ENCODE results near the gene PAX6. TPM values are rescaled to one million over a fixed set of nuclear protein-coding genes. Genes with fewer than 3 reads are reported as not detected.

Gene PAX6
- total RNA-seq, 1 experiment from 2014 or later = 29.0 TPM

GRCh38 chr11:31805037-31805628, 6.0 kb downstream of the PAX6 start:
- Histone ChIP-seq H3K27me3 (ENCODE audit: insufficient read depth, low read depth) (no peaks in the 10 kb centered on the region), H2AFZ (no peak overlapping the region), H3F3A (ENCODE audit: insufficient read depth, low read depth) (no peaks in the 10 kb centered on the region), H3K4me3 (no peak overlapping the region), H3K9me3 (ENCODE audit: insufficient read depth, low read depth) (no peaks in the 10 kb centered on the region), H4K20me1 (ENCODE audit: insufficient read depth) (no peaks in the 10 kb centered on the region), H3K79me2 (ENCODE audit: low read depth) (peaks cover 48% of the 10 kb centered on the region), H3K36me3 (ENCODE audit: low read depth) (peaks cover 16% of the 10 kb centered on the region; the same call in 1 of the 2 replicates), H3K4me1 (replicated peaks; ENCODE audit: insufficient read depth) (peaks cover 12% of the 10 kb centered on the region), H3K27ac (no peak overlapping the region), H3K4me2 (no peak overlapping the region), H3K9me2 (ENCODE audit: insufficient read depth) (no peaks in the 10 kb centered on the region)
- DNase-seq = no peak
- ChIA-PET POLR2A (ENCODE audit: unreplicated experiment) (no interaction called here), CTCF (no interaction called here)
- BruUV-seq (replicated peaks) = no TSS peak
- TF ChIP-seq CTCF (conservative IDR thresholded peaks at IDR 0.05) = no peak
- TF ChIP-seq EZH2 (IDR thresholded peaks at IDR 0.05; ENCODE audit: low read depth) = no peak
- intact Hi-C loops (cut with micrococcal nuclease; ENCODE audit: unreplicated experiment) = loop anchor here (10.0 kb wide), 1 partner anchor 370 kb away; no protein-coding TSS in a partner anchor

- Histone ChIP-seq H3K4me1 (replicated peaks; ENCODE audit: insufficient read depth) (peaks cover 12% of the 10 kb centered on the region), H3K27me3 (ENCODE audit: insufficient read depth, low read depth) (no peaks in the 10 kb centered on the region), H3K79me2 (ENCODE audit: low read depth) (peaks cover 42% of the 10 kb centered on the region), H2AFZ (no peak overlapping the region), H3K4me2 (no peak overlapping the region), H3K9me2 (ENCODE audit: insufficient read depth) (no peaks in the 10 kb centered on the region), H3K9me3 (ENCODE audit: insufficient read depth, low read depth) (no peaks in the 10 kb centered on the region), H3K36me3 (ENCODE audit: low read depth) (peaks cover 18% of the 10 kb centered on the region; the same call in 1 of the 2 replicates), H3F3A (ENCODE audit: insufficient read depth, low read depth) (no peaks in the 10 kb centered on the region), H3K27ac (no peak overlapping the region), H4K20me1 (ENCODE audit: insufficient read depth) (no peaks in the 10 kb centered on the region), H3K4me3 (no peak overlapping the region)
- intact Hi-C loops (cut with micrococcal nuclease; ENCODE audit: unreplicated experiment) = loop anchor here (10.0 kb wide), 1 partner anchor 370 kb away; no protein-coding TSS in a partner anchor
- ChIA-PET POLR2A (ENCODE audit: unreplicated experiment) (no interaction called here), CTCF (no interaction called here)
- DNase-seq = no peak
- no TSS peak for BruUV-seq (replicated peaks)
- TF ChIP-seq CTCF (conservative IDR thresholded peaks at IDR 0.05) = no peak
- TF ChIP-seq EZH2 (IDR thresholded peaks at IDR 0.05; ENCODE audit: low read depth) = no peak
These were observed 6.6 kb downstream of the PAX6 start for GRCh38 chr11:31804312-31805036.

- Histone ChIP-seq H3K4me2 (no peak overlapping the region), H3K79me2 (ENCODE audit: low read depth) (peaks cover 35% of the 10 kb centered on the region), H2AFZ (no peak overlapping the region), H3K9me3 (ENCODE audit: insufficient read depth, low read depth) (no peaks in the 10 kb centered on the region), H3K36me3 (ENCODE audit: low read depth) (peaks cover 18% of the 10 kb centered on the region; the same call in 1 of the 2 replicates), H3K27me3 (ENCODE audit: insufficient read depth, low read depth) (no peaks in the 10 kb centered on the region), H3K9me2 (ENCODE audit: insufficient read depth) (no peaks in the 10 kb centered on the region), H4K20me1 (ENCODE audit: insufficient read depth) (no peaks in the 10 kb centered on the region), H3K4me1 (replicated peaks; ENCODE audit: insufficient read depth) (peaks cover 12% of the 10 kb centered on the region), H3K4me3 (no peak overlapping the region), H3F3A (ENCODE audit: insufficient read depth, low read depth) (no peaks in the 10 kb centered on the region), H3K27ac (no peak overlapping the region)
- ChIA-PET CTCF (no interaction called here), POLR2A (ENCODE audit: unreplicated experiment) (no interaction called here)
- intact Hi-C loops (cut with micrococcal nuclease; ENCODE audit: unreplicated experiment) = loop anchor here (10.0 kb wide), 1 partner anchor 371 kb away; no protein-coding TSS in a partner anchor
- TF ChIP-seq EZH2 (IDR thresholded peaks at IDR 0.05; ENCODE audit: low read depth) = no peak
- no peak for TF ChIP-seq CTCF (conservative IDR thresholded peaks at IDR 0.05)
- DNase-seq = no peak
- BruUV-seq (replicated peaks) = no TSS peak
These were observed 7.3 kb downstream of the PAX6 start for GRCh38 chr11:31803813-31804311.

Data from PC-9 (cell line).